22Rv1 (cell line): Measurements from ENCODE around the gene RSPH4A.

Experiments used
- H3K27ac ChIP-seq: fragments of 450-650 bp; 2 replicates; pipeline ENCODE4 v1.5.1; 2017
- ZFX ChIP-seq: fragments of 450-650 bp; IDR thresholded peaks from 2 replicates; pipeline ENCODE4 v1.6.1; 2017; ENCODE audit warnings: antibody characterized with exemption, borderline replicate concordance
- TF ChIP-seq, protein P1 (sequence below): fragments of 450-650 bp; IDR thresholded peaks from 2 replicates; pipeline ENCODE4 v1.5.1; 2017; ENCODE audit warnings: mild to moderate bottlenecking

Gene RSPH4A

GRCh38 chr6:116629563-116629981 lies 13.3 kb downstream of the RSPH4A start:
- TF ChIP-seq ZFX = no peak
- TF ChIP-seq, protein P1, sequence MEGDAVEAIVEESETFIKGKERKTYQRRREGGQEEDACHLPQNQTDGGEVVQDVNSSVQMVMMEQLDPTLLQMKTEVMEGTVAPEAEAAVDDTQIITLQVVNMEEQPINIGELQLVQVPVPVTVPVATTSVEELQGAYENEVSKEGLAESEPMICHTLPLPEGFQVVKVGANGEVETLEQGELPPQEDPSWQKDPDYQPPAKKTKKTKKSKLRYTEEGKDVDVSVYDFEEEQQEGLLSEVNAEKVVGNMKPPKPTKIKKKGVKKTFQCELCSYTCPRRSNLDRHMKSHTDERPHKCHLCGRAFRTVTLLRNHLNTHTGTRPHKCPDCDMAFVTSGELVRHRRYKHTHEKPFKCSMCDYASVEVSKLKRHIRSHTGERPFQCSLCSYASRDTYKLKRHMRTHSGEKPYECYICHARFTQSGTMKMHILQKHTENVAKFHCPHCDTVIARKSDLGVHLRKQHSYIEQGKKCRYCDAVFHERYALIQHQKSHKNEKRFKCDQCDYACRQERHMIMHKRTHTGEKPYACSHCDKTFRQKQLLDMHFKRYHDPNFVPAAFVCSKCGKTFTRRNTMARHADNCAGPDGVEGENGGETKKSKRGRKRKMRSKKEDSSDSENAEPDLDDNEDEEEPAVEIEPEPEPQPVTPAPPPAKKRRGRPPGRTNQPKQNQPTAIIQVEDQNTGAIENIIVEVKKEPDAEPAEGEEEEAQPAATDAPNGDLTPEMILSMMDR = no peak
- H3K27ac ChIP-seq = no peak overlapping the region

- TF ChIP-seq, protein P1 = no peak
- TF ChIP-seq ZFX = no peak
- H3K27ac ChIP-seq = no peak overlapping the region
Observed at GRCh38 chr6:116631379-116631990, 15.2 kb downstream of the RSPH4A start.

DNA sequence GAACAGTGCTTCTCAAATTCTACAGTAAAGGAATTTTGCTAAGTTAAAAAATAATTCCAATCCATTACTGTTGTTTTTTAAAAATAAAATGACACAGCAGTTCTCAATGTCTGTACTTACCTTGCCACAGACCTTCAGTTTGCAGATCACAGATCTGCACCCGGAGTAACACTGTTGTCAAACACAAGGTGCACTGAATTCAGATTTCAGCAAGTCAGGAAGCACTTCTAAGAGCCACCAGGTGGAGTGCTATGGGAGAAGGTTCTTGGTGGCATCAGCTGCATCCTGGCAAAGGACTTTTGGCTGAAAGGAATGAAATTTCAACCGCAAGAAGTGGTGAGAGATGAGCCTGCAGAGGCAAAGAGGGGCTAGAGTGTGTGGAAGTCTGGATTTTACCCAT lies 17.4 kb downstream of the RSPH4A start:
- TF ChIP-seq, protein P1 = peak; percentile 43
- no peak for TF ChIP-seq ZFX
- H3K27ac ChIP-seq = no peak overlapping the region

- H3K27ac ChIP-seq = no peak overlapping the region
- no peak for TF ChIP-seq ZFX
- TF ChIP-seq, protein P1 = no peak
Observed at GRCh38 chr6:116648156-116648555, 31.9 kb downstream of the RSPH4A start.

DNA sequence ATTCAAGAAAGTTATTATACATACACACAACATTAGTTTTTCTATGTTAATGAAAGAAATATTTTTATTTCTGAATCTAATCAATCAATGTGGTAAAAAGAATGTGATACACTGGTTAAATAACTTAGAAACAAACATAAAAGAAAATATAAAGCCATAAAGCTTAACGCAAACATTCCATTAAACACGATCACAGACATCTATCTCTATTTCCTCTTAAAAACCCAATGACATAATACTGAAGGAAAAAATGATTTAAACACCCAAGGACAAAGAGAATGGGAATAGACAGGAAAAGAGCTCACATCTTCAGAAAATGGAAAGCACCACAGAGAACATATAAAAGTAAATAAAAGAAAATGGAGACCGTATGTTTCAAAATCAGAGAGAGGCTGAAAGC lies 32.9 kb downstream of the RSPH4A start:
- H3K27ac ChIP-seq = no peak overlapping the region
- TF ChIP-seq ZFX = no peak
- TF ChIP-seq, protein P1 = no peak

GRCh38 chr6:116651916-116652315 lies 35.6 kb downstream of the RSPH4A start:
- TF ChIP-seq, protein P1 = no peak
- no peak for TF ChIP-seq ZFX
- H3K27ac ChIP-seq = no peak overlapping the region

GRCh38 chr6:116661594-116661993 lies 45.3 kb downstream of the RSPH4A start:
- H3K27ac ChIP-seq = no peak overlapping the region
- TF ChIP-seq, protein P1 = no peak
- no peak for TF ChIP-seq ZFX
